ENCODE measurements around the gene OR5AR1.

OR5AR1 gene

GRCh38 chr11:56700242-56700913 is 36.9 kb downstream of the OR5AR1 start:
- Histone ChIP-seq H3K4me1 (ENCODE audit: control insufficient read depth, insufficient read depth, low read length) (no peaks in the 10 kb centered on the region), H3K9ac (ENCODE audit: low read length) (no peak overlapping the region), H3K4me3 (ENCODE audit: low read length) (no peak overlapping the region), H3K36me3 (ENCODE audit: control insufficient read depth, insufficient read depth, low read length) (no peaks in the 10 kb centered on the region), H3K9me3 (ENCODE audit: control insufficient read depth, low read length) (no peaks in the 10 kb centered on the region), H3K27me3 (ENCODE audit: control insufficient read depth, insufficient read depth, low read length) (no peaks in the 10 kb centered on the region)

- Histone ChIP-seq H3K4me3 (ENCODE audit: low read length) (no peak overlapping the region), H3K9me3 (ENCODE audit: control insufficient read depth, low read length) (no peaks in the 10 kb centered on the region), H3K36me3 (ENCODE audit: control insufficient read depth, insufficient read depth, low read length) (no peaks in the 10 kb centered on the region), H3K9ac (ENCODE audit: low read length) (no peak overlapping the region), H3K4me1 (ENCODE audit: control insufficient read depth, insufficient read depth, low read length) (no peaks in the 10 kb centered on the region), H3K27me3 (ENCODE audit: control insufficient read depth, insufficient read depth, low read length) (no peaks in the 10 kb centered on the region)
Measured at GRCh38 chr11:56700914-56701485, 37.5 kb downstream of the OR5AR1 start.

GRCh38 chr11:56705784-56706396 is 42.4 kb downstream of the OR5AR1 start:
- no peaks in the 10 kb centered on the region for H3K27me3 ChIP-seq (ENCODE audit: control insufficient read depth, insufficient read depth, low read length)
- H3K4me3 ChIP-seq (ENCODE audit: low read length): no peak overlapping the region
- H3K9ac ChIP-seq (ENCODE audit: low read length): no peak overlapping the region
- no peaks in the 10 kb centered on the region for H3K4me1 ChIP-seq (ENCODE audit: control insufficient read depth, insufficient read depth, low read length)
- H3K9me3 ChIP-seq (ENCODE audit: control insufficient read depth, low read length): no peaks in the 10 kb centered on the region
- no peaks in the 10 kb centered on the region for H3K36me3 ChIP-seq (ENCODE audit: control insufficient read depth, insufficient read depth, low read length)

- H3K9me3 ChIP-seq (ENCODE audit: control insufficient read depth, low read length): no peaks in the 10 kb centered on the region
- H3K4me1 ChIP-seq (ENCODE audit: control insufficient read depth, insufficient read depth, low read length): no peaks in the 10 kb centered on the region
- H3K27me3 ChIP-seq (ENCODE audit: control insufficient read depth, insufficient read depth, low read length): no peaks in the 10 kb centered on the region
- H3K36me3 ChIP-seq (ENCODE audit: control insufficient read depth, insufficient read depth, low read length): no peaks in the 10 kb centered on the region
- no peak overlapping the region for H3K4me3 ChIP-seq (ENCODE audit: low read length)
- no peak overlapping the region for H3K9ac ChIP-seq (ENCODE audit: low read length)
Measured at GRCh38 chr11:56706486-56706885, 43.0 kb downstream of the OR5AR1 start.

- no peaks in the 10 kb centered on the region for H3K27me3 ChIP-seq (ENCODE audit: control insufficient read depth, insufficient read depth, low read length)
- H3K4me1 ChIP-seq (ENCODE audit: control insufficient read depth, insufficient read depth, low read length): no peaks in the 10 kb centered on the region
- no peaks in the 10 kb centered on the region for H3K36me3 ChIP-seq (ENCODE audit: control insufficient read depth, insufficient read depth, low read length)
- no peak overlapping the region for H3K4me3 ChIP-seq (ENCODE audit: low read length)
- H3K9me3 ChIP-seq (ENCODE audit: control insufficient read depth, low read length): no peaks in the 10 kb centered on the region
- H3K9ac ChIP-seq (ENCODE audit: low read length): no peak overlapping the region
Measured at GRCh38 chr11:56714206-56714605, 50.7 kb downstream of the OR5AR1 start.

Data from mucosa of stomach (tissue), 1 donor.